GM21515 (cell line): ENCODE data around the gene HGFAC.
"Not testable (repeated sequence)": the region's sequence is repeated elsewhere in the genome, so short reads cannot be mapped to it uniquely, and the experiment has no call there.

ENCODE experiments used
- ATAC-seq: cut with Tn5 transposase; IDR thresholded peaks from one replicate; pipeline ENCODE4 v1.9.1; 2021; ENCODE audit not compliant: unreplicated experiment

HGFAC gene

DNA sequence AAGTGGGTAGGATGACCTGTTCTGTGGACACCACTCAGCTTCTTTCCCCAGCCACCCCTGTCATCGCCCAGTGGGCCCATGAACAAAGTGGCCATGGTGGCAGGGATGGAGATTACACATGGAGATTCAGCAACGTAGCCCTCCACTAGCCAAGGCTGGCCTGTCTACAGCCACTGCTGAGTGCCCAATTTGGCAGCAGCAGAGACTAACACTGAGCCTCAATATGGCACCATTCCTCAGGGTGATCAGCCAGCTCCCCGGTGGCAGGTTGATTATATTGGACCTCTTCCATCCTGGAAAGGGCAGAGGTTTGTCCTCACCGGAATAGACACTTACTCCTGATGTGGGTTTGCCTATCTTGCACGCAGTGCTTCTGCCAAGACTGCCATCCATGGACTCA is 17.4 kb downstream of the HGFAC start:
- not testable (repeated sequence) for ATAC-seq

DNA sequence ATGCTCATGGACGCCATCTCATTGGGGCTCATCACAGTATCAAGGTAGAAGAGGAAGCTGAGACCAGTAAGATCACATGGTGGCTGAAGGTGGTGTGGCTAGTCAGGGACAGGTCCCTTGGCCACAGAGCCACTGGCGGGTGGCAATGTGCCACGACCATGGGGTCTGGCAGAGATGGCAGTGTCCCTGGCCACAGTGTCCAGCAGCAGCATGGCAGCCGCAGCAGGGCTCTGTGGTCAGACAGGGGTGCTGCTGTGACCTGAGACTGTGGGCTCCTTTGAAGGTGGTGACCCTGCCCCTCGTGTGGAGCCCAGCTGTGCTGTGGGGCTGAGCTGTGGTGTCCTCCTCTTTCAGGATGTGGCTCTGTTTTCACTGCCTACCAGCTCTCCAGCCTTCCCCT is 19.2 kb downstream of the HGFAC start:
- no peak for ATAC-seq

- ATAC-seq = no peak
Measured at GRCh38 chr4:3461515-3462291, 19.9 kb downstream of the HGFAC start.

DNA sequence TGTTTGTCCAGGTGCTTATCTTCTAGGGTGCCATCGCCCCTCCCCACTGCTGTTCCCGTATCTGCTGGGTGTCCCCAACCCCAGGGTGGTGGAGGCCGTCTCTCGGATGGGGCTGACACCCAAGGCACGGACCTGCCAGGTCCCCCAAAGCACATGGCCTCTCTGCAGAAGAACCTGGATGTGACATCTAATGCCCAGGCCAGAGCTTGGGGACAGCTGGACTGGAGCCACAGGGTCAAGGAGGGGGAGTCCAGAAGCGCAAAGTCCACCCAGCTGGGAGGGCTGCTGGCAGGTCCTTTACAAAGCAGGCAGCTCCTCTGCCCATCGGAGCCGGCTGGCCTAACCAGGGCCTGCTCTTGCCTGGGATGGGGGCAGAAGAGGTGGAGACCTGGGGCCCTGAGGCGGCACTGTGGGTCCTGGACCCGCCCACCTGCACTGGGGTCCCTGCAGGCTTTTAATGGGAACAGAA is 20.6 kb downstream of the HGFAC start:
- no peak for ATAC-seq

DNA sequence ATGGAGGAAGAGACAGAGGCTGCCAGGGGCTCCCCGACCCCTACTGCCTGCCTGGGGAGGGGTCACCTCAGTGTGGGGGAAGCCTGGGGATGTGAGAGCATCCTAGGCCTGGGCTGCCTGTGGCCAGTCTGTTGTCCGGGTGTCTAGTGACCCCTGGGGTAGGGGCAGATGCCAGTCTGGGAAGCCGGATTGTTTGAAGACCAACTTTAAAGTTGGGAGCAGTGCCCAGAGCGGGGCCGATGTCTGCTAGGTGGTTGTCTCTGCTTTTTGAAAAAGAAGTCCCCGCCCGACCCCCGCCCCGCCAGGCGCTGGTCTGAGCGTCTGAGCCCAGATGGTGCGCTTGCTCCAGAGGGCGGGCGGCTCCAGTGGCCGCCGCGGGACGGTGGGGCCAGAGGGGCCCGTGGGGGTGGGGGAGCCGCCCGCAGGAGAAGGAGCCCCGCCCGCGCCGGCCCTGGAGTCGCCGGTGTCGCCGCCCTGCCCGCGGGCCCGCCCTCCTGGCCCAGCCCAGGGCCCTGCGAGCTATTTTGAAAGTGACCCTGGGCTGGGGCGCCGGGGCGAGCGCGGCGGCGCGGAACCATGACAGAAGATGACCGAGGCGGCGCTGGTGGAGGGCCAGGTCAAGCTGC is 21.1 kb downstream of the HGFAC start, which contains the start of gene DOK7:
Gene DOK7 (plus strand): TSS at position 517 of the 626 bp plus-strand sequence. CDS start 70 bp downstream, at position 587.
- no peak for ATAC-seq

GRCh38 chr4:3463556-3464348 is 22.0 kb downstream of the HGFAC start:
- no peak for ATAC-seq

DNA sequence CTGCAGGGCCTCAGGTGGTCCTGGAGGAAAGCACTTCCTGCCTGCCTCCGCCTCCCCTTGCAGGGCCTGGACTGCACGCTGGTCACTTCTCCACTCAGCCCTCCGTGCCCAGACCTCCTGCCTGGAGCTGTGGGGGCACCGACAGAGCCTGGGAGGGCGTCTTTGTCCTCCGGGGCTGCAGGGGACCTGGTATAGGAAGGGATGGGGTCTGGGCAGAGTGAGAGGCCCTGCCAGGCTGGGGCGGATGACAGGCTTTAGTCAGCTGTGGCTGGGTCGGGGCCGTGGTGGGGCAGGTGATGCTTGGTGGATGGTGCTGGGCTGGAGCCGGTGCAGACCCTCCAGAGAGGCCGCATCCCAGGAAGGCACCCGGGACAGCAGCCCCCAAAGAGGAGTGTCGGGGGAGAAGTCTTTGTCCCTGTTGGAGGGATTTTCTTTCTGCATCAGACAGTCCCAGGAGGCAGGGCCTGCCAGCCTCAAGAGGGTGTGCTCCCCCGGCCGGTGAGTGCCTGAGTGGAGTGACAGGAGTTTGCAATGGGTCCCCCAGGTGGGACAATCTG is 22.7 kb downstream of the HGFAC start:
- no peak for ATAC-seq

- ATAC-seq = no peak
Measured at GRCh38 chr4:3464911-3465697, 23.3 kb downstream of the HGFAC start.

- ATAC-seq = no peak
Measured at GRCh38 chr4:3465698-3466671, 24.2 kb downstream of the HGFAC start.

- ATAC-seq = no peak
Measured at GRCh38 chr4:3466691-3467600, 25.2 kb downstream of the HGFAC start.

DNA sequence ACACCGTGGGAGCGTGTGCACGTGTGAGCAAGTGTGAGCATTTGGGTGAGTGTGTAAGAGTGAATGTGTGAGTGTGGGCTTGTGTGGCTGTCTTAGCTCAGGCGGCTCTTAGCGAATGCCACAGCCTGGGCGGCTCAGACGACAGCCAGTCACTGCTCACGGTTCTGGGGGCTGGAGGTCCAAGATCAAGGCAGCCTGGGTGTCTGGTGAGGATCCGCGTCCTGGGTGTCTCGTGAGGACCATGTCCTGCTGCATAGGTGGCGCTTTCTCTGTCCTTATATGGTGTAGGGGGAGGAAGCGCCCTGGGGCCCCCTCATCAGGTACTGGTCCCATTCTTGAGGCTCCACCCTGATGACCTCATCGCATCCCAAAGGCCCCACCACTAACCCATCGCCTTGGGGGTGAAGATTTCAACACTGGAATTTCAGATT is 25.8 kb downstream of the HGFAC start:
- no peak for ATAC-seq

DNA sequence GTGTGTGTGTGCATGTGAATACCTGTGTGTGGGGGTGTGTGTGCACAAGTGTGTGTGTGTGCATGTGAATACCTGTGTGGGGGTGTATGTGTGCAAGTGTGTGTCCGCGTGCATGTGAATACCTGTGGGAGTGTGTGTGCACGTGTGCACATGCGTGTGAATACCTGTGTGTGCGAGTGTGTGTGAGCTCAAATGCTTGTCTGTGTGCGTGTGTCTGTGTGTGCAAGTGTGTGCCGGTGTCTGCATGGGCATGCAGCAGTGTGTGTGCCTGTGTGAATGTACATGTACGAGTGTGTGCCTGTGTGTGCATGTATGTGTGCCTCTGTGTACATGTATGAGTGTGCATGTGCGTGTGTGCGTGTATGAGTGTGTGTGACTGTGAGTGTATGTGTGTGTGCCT is 26.4 kb downstream of the HGFAC start:
- ATAC-seq = no peak

DNA sequence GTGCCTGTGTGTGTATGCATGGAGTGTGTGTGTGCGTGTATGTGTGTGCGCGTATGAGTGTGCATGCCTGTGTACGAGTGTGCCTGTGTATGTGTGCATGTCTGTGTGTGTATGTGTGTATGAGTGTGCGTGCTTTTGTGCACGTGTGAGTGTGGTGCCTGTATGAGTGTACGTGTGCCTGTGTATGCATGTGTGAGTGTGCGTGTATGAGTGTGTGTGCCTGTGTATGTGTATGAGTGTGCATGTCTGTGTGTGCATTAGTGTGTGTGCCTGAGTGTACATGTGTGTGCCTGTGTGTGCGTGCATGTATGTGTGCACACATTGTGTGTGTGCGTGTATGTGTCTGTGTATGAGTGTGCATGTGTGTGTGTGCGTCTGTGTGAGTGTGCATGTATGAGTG is 27.0 kb downstream of the HGFAC start:
- no peak for ATAC-seq

GRCh38 chr4:3469386-3470243 is 27.8 kb downstream of the HGFAC start:
- no peak for ATAC-seq

- ATAC-seq = no peak
Measured at GRCh38 chr4:3470244-3471097, 28.7 kb downstream of the HGFAC start.

DNA sequence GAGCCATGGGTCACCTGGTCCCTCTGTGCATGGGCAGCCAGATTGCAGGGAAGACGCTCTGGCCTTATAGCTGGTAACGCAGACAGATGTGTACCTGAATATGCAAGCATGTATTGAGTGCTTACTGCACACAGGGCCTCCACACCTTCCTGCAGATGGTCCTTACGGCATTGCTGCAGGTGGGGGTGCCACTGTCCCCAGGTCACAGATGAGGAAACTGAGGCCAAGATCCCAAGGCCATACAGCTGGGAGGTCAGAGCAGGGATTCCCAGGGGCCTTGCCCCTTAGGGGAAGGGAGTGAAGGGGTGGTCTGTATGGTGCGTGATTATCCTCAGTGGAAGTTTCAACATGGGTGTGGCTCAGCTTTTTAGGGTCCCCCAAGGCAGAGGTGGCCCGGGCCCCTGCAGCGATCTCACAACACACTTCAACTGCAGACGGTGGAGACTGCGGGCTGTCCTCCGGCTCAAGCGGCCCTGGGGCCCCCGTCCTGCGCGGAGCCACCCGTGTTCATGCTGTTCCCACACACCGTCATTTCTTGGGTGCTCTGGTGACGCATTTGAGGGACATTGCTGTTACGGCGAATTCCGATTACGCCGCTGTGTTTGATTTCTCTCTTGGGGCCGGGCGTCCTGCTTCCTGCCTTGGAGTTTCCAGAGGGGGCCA is 29.5 kb downstream of the HGFAC start:
- ATAC-seq = no peak
